Measurements from ENCODE around the gene IRF1.
"Not testable (repeated sequence)": the region's sequence is repeated elsewhere in the genome, so short reads cannot be mapped to it uniquely, and the experiment has no call there.

The IRF1 gene, protein sequence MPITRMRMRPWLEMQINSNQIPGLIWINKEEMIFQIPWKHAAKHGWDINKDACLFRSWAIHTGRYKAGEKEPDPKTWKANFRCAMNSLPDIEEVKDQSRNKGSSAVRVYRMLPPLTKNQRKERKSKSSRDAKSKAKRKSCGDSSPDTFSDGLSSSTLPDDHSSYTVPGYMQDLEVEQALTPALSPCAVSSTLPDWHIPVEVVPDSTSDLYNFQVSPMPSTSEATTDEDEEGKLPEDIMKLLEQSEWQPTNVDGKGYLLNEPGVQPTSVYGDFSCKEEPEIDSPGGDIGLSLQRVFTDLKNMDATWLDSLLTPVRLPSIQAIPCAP

DNA sequence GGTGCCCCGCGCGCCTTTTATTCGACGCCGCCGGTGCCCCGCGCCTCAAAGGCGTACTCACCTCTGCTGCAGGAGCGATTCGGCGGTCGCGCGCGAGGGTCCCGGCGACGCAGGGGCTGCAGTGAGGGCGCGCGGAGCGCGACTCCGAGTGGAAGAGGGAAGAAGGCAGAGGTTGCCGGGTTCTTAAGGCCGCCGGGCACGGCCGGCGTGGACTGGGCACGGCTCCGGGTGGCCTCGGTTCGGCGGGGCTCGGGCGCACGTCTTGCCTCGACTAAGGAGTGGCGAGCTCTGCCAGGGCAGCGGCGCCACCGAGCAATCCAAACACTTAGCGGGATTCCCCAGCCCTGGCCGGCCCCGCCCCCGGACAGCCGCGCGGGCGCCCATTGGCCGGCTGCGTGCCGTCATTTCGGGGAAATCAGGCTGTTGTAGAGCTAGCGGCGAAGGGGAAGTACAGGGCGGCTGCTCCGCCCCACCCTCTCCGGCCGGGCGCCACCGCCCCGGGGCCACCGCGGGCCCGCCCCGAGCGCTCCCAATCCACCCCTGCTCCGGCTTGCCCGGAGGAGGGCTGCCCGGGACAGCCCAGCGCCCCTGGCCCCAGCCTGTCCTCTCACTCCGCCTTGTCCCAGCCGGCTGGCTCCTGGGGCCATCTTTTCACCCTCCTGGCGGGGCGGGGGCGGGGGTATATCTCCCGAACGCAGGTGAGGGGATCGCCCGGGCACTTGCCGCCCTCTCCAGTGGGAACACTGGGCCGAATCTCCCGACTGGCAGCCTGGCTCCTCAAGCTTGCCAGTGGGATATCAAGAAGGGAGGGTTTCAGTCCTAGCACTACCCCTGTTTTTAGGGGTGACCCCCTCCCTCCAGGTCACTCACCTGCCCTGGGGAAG lies at the start of gene IRF1:
Gene IRF1, minus strand, starts transcription at position 290 of the 884 bp plus-strand sequence. CDS start 1,295 bp downstream, outside the sequence.
- peak; percentile 75 to 93 for DNase-seq

DNA sequence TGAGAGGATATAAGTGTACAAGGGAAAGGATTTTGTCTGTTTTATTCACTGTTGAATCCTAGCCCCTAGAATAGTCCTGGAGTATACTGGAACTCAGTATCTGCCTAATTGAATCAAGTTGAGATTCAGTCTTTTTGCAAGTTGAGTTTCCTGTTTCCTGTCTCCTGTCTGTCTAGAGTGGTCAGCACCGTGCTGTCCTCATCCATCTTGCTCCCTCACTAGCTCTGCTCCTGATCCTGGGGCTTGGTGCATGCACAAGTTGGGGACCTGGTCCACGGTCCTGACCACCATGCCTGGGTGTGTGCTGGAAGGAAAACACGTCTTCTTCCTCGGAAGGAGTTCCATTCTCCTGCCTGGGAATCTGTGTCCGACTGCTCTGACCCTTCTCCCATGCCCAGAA lies 49.6 kb upstream of the IRF1 start:
- DNase-seq = no peak

DNA sequence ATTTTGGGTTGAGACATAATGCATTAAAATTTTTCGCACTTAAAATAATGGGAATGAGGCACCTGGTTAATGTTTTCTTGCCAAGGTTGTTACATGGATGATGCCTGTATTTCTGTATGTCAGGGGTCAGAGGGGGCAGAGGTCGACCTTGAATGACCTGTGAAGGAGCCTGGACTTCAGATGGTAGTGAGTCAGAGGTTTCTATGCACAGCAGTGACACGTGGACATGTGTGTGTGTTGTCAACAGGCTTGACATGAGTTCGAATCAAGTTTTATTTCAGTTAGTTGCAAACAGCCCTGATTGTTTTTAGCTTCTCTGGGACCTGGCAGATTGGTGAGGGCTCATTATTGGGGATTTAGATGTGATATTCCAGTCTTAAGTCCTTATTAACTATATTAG lies 49.1 kb upstream of the IRF1 start:
- no peak for DNase-seq

DNA sequence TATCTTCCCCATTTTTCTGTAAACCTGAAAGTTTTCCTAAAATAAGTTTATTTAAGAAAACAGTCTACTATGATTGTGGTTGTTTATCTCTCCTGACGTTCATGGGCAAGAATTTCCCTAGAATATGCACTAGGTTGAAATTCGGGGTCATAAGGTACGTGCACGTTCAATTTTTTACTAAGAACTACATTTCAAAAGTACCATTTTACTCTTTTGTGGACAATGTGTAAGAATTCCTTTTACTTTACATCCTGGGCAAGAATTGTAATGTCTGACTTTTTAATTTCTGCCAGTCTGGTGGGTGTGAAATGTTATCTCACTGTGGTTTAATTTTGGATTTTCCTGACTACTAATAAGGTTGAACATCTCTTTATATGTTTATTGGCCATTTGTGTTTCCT lies 40.4 kb upstream of the IRF1 start:
- no peak for DNase-seq

DNA sequence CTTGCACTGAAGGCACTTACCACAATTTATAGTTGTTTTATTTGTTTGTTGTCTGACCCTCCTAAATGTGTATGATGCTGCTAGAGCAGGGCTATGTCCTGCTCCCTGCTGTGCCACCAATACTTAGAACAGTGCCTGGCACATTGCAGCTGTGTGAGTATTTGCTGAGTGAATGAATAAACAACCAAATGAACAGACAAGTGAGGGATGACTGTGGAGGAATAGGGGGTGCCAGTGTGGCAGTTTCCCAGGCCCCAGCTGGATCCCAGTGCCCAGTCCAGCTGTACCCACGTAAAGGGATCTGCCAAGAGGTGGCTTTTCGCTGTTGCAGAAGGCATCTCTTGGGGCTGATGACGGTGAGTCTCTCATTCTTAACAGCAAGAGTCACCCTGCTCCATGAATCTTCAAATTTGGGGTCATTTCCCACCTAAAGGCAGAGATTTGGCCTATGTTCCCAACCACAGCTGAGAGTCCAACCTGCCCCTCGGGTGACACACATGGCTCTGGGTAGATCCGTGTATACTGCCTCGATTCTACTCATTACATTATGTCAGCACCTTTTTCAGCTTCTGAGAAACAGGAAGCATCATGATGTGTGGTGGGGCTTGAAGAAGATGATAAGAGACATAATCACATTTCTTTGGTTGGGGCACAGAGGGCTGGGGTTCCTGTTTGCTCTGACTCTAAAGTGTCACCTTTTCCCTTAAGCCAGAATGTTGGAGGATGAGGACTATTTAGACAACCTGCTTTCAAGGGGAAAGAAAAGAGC lies 38.5 kb upstream of the IRF1 start:
- DNase-seq = no peak

DNA sequence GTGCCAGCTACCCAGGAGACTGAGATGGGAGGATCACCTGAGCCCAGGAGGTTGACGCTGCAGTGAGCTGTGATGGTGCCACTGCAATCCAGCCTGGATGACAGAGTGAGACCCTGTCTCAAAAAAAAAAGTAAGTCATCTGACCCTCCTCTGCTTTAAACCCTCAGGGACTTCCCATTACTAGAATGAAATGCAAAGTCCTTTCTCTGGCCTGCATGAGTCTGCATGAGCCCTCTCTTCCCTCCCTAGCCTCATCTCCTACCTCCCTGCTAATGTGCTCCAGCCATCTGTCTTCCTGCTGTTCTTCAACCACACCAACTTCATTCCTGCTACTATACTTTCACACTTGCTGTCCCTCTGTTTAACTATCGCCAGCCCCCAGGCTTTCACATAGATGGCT lies 37.4 kb upstream of the IRF1 start:
- DNase-seq = no peak

DNA sequence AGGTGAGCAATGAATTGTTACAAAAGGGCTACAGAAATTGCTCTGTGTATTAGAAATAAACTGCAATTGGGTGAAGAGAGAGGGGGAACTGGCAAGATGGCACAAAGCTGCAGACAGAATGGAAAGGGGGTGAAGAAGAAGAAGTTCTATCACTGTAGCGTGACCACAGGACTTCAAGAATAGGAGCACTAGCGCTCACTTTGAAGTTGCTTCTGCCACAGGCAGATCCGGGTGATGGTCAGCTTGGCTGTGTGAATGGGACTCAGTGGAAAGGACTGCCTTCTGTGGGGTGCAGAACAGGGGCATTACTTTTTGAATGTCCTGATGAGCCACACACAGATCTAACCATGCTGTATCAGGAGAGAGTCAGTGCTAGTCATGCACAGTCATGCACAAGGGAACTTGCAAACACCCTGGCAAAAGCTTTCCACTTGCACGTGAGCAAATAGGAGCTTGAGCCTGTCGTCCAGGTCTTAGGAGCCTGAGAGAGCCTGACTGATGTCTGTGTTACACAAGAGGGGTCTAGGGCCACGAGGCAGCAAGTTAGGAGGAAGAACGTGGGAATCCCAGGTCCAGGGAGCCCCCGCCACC lies 36.5 kb upstream of the IRF1 start:
- DNase-seq = no peak

DNA sequence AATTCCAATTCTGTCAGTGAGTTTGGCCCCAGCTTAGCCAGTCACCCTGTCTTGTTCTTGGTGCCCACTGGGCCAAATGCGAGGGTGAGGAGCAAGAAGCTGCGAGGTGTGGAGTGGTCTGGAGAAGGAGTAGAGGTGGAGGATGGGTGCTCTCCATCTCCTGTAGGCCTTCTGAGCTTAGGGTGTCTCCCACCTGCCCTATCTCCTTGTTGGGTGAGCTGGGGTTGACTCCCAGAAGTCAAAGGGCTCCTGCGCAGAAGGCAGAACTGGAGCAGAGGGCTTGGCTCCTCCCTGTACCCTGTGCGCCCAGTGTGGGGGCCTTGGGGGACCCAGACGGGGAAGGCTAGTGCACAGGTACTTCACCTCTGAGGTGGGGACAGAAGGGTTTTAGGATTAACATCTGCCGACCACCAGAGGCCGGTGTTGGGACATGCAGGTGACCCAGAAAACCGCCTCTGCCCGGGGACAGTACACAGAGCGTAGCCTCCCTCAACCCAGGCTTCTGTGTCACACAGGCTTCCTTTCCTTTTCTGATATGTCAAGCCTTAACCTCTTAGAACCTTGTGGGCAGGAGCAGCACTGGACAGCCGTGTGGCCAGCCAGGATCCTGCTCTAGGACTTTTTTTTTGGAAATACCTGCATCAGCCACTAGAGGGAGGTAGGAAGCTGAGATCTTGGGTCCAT lies 35.9 kb upstream of the IRF1 start:
- peak; percentile 30 to 65 for DNase-seq

DNA sequence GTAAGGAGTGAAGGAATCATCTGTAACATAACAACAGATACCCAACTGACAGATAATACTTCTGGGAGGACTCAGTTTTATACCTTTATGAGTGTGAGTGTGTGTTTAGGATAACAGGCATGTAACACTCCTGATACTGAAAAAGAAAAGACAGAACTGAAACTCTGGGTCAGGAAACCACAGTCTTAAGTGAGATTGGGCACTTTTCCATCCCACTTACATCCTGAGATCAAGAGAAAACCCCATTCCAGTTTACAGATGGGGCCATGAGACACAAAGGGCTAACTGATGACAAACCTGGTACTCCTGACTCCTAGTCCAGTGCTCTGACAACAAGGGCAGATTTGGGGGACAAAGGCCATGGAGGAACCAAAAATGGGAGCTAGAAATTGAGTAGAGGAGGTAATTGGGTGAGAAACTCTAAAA lies 34.7 kb upstream of the IRF1 start:
- DNase-seq = no peak

DNA sequence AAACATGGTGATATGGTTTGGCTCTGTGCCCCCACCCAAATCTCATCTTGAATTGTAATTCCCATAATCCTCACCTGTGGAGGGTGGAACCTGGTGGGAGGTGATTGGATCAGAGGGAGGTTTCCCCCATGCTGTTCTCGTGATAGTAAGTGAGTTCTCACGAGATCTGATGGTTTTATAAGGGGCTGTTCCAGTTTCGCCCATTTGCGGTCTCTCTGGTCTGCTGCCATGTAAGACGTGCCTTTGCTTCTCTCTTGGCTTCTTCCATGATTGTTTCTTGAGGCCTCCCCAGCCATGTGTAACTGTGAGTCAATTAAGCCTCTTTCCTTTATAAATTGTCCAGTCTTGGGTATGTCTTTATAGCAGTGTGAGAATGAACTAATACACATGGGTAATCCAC lies 34.3 kb upstream of the IRF1 start:
- DNase-seq = not testable (repeated sequence)

DNA sequence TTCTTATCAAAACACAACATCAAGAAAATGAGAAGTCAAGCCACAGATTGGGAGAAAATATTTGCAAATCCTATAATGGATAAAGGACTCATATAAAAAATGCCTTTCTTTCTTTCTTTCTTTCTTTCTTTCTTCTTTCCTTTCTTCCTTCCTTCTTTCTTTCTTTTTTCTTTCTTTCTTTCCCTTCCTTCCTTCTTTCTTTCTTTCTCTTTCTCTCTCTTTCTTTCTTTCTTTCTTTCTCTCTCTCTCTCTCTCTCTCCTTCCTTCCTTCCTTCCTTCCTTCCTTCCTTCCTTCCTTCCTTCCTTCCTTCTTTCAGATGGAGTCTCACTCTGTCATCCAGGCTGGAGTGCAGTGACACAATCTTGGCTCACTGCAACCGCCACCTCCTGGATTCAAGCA lies 31.5 kb upstream of the IRF1 start:
- DNase-seq = not testable (repeated sequence)

DNA sequence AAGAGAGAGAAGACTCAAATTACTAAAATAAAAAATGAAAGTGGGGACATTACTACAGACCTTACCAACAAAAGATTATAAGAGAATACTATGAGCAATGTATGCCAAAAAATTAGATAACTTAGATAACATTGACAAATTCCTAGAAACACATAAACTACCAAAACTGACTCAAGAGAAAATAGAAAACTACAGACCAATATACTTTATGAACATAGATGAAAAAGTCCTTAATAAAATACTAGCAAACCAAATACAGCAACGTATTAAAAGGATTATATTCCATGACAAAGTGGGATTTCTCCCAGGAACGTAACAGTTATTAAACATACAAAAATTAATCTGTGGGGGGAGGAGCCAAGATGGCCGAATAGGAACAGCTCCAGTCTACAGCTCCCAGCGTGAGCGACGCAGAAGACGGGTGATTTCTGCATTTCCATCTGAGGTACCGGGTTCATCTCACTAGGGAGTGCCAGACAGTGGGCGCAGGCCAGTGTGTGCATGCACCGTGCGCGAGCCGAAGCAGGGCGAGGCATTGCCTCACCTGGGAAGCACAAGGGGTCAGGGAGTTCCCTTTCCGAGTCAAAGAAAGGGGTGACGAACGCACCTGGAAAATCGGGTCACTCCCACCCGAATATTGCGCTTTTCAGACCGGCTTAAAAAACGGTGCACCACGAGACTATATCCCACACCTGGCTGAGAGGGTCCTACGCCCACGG lies 23.2 kb upstream of the IRF1 start:
- DNase-seq = not testable (repeated sequence)

DNA sequence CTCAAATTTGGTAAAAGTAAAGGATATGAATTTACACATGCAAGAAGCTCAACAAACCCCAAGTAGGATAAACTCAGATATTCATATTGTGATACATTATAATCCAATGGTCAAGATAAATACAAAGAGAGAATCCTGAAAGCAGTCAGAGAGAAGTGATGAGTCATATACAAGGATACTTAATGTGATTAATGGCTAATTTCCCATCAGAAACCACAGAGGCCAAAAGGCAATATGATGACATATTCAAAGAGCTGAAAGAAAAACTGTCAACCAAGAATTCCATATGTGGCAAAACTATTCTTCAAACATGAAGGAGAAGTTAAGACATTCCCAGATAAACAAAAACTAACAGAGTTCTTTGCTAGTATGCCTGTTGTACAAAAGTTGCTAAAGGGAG lies 19.5 kb upstream of the IRF1 start:
- no peak for DNase-seq

DNA sequence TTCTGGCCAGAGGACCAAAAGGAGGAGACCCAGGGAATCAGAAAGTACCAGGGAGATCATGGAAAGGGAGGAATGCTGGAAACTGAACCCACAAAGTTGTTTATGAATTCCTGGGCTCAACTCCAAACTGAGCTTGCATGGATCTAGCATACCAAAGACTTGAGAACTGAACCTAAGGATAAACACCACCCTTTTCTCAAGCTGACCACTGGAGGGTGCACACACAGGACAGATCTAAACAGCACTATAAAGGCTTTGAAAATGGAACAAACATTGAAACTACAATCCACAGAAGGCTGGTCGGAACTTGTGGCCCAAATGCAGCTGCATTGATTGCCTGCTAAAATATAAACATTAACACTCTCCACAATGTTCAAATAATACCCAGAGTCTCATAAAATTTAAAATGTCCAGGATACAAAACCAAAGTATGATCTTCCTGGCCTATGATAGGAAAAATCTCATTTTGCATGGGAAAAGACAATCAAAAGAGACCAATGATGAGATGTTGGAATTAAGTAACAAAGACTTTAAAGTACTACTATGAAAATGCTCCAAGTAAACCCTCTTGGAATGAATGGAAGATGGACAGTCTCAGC lies 15.6 kb upstream of the IRF1 start:
- DNase-seq = peak in 1 of 2 experiments; percentile 37

DNA sequence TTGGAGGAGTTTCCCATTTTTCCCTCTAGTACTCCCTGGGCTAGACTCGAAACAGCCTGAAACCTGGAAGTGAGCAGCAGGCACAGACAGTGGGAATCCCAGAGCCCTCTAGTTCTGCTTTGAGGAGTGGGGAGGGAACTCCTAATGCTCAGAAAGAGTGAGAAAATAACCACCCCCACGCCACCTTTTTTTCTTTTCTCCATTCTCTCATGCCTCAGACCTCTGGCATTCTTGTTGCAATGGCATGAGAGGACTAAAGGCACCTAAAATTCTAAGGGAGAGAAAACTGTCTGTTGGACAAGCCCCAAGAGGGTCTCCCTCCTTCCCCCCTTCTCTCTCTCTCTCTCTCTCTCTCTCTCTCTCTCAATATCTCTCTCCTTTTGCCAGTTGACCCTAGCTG lies 15.1 kb upstream of the IRF1 start:
- no peak for DNase-seq

DNA sequence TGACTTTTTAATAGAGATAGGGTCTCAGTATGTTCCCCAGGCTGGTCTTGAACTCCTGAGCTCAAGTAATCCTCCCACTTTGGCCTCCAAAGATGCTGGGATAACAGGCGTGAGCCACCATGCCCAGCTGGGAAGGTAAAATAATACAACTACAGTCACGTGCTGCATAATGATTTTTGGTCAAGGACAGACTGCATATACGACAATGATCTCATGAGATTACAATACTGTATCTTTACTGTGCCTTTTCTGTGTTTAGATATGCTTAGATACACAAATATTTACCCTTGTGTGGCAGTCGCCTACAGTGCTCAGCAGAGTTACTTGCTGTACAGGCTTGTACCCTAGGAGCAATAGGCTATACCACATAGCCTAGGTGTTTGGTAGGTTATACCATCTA lies 14.2 kb upstream of the IRF1 start:
- DNase-seq = no peak

DNA sequence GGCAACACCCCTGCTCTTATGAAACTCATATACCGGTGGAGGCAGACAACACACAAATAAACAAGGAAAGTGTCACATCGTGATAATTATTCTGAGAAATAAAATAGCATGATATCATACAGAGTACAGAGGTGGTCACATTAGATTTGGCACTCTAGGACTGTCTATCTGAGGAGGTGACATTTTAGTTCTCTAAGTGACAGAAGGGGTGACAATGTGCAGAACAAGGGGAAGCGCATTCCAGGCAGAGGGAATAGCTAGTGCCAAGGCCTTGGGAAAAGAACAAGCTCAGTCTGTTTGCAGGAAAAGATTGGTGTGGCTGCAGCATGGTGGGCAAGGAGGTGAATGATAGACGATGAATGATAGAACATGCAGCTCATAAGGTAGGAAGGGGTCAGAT lies 12.7 kb upstream of the IRF1 start:
- DNase-seq = no peak

DNA sequence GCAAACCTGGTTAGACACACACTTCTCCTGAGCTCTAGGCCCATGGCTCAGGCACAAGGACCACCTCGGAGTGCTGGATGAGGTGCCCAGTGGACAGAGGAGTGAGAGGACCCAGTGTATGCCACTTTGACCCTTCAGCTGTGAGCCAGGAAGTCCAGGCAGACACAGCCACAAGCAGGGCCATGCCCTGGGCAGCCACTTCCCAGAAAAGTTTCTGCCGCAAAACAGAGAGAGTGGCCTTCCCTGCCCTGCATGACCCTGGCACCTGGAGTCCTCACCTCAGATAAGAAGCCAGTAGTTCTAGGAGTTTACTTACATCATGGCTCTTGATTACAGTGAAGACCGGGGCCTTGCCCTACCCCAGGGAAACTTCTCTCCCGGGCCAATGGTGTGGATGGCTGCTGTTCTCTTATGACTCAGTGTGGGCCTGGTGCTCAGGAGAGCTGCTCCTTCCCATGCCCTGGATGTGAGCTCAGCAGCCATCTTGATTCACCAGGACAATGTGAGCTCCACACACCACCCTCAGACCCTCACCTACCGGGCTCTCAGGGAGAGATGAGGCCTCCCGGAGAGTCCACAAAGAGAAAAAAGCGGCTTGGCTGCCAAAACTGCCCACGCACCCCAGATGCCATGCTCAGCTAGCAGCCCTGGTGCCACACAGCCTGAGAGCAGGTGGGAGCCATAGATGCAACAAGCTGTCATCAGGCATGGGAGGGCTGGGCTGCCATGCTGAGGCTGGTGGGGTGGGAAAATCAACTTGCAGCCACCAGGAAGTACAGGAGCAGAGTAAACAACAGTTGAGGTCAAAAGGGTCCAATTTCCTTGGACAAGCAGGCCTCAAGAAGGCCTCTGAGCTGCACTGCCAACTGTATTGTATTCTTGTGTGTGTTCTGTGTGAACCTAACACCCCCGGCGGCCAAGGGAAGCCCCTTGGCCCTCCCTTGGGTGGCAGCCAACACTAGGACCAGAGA lies 11.7 kb upstream of the IRF1 start:
- no peak for DNase-seq

DNA sequence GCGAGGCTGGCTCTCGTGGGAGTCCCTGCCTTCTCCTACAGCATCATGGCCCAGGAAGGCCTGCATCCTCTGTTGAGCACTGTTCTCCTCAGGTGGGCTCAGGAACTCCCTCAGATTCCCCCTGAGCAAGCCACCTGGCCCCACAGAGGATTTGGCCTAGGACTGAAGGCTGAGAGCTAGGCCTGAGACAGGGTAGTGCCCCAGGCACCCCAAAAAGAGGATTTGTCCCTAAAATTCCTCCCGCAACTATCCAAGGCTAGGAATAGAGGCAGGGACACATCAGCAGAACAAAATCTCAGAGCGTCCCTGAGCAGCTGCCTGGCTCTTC lies 11.0 kb upstream of the IRF1 start:
- no peak for DNase-seq
